NCI-H2171 (cell line): ENCODE data around the gene SSX2B.
"Not testable (repeated sequence)": the region's sequence is repeated elsewhere in the genome, so short reads cannot be mapped to it uniquely, and the experiment has no call there.

Experiments
- DNase-seq: peaks from one replicate; lab custom pipeline; 2025; lab: John Stamatoyannopoulos, UW

SSX2B gene, protein sequence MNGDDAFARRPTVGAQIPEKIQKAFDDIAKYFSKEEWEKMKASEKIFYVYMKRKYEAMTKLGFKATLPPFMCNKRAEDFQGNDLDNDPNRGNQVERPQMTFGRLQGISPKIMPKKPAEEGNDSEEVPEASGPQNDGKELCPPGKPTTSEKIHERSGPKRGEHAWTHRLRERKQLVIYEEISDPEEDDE

DNA sequence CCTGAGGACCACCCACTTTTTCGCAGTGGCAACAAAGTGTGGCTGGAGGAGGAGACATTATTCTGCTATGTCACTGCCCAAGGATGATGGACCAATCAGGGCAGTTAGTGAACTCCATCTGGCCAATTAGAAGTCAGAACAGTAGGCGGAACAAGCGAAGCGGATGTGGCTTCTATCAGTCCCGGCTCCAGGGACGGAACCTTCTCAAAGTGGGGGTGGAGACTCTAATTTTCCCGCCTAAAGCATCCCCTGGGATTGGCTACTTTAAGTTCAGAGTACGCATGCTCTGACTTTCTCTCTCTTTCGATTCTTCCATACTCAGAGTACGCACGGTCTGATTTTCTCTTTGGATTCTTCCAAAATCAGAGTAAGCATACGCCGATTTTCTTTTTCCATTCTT lies at the start of gene SSX2B:
Gene SSX2B, plus strand, starts transcription at position 301 of the 400 bp plus-strand sequence. CDS start 1,429 bp downstream, outside the sequence.
- DNase-seq, result not testable (repeated sequence)

DNA sequence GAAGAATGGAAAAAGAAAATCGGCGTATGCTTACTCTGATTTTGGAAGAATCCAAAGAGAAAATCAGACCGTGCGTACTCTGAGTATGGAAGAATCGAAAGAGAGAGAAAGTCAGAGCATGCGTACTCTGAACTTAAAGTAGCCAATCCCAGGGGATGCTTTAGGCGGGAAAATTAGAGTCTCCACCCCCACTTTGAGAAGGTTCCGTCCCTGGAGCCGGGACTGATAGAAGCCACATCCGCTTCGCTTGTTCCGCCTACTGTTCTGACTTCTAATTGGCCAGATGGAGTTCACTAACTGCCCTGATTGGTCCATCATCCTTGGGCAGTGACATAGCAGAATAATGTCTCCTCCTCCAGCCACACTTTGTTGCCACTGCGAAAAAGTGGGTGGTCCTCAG lies 44.0 kb upstream of the SSX2B start, which contains the start of gene SSX2:
Gene SSX2, minus strand, starts transcription at position 101 of the 400 bp plus-strand sequence. CDS start 1,429 bp downstream, outside the sequence.
- not testable (repeated sequence) for DNase-seq

DNA sequence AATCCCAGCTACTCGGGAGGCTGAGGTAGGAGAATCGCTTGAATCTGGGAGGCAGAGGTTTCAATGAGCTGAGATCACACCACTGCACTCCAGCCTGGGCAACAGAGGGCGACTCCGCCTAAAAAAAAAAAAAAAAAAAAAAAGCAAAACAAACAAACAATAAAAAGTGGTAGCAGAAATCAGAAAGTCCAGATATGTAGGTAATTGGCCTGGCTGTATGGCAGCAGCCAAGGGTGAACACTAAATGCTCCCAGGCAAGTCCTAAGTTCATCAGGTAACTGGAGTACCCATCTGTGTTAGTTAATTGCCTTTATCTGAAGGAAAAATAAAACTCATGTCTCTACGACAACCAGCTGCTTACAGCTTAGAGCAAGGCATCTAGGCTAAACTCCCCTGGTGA lies 14.9 kb downstream of the SSX2B start:
- not testable (repeated sequence) for DNase-seq

DNA sequence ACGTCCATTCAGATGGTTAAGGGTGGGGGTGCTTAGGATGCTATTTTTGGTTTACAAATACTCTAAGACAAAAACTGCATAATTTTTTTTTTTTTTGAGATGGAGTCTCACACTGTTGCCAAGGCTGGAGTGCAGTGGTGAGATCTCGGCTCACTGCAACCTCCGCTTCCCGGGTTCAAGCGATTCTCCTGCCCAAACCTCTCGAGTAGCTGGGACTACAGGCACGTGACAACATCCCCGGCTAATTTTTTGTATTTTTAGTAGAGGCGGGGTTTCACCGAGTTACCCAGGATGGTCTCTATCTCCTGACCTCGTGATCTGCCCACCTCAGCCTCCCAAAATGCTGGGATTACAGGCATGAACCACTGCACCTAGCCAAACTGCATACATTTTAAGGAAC lies 22.5 kb downstream of the SSX2B start:
- DNase-seq, result not testable (repeated sequence)

DNA sequence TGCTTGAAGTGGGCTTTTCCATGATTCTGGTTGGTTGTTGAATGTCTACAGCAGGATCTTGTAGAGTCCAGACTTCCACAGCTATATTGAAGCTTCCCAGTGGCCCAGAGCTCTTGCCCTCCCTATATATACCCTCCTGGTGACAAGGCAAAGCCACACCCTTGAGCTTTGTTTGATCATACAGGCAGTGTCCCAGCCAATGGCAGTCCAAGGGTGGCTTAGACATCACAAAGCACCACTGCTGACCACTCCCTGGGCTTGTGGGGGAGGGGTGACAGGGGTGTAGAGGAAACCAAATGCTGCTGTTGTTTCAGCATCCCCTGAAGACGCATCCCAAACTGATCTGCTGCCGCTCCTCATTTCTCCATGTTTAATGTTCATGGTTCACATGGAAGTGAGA lies 46.3 kb downstream of the SSX2B start, which contains the start of gene SPANXN5:
Gene SPANXN5, minus strand, starts transcription at position 101 of the 400 bp plus-strand sequence. Its CDS starts 79 bp downstream, at position 22.
- DNase-seq, result not testable (repeated sequence)

DNA sequence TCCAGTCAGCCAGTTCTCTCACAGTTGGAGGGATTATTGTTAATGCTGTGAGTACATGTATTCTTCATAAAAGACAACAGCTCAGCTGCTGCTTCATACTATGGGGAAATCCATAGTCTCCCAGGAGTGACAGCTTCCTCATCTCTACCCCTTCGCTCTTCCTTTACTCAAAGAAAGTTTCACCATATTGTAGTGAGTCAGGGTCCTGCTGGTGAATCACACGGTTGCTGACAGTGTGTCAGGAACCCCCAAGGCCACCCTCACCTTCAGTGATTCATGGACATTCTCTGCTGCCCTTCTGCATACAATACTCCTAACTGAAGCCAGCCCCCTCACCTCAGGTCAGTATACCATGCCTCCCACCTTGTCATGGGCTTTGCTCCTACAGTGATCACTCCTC lies 53.8 kb downstream of the SSX2B start:
- DNase-seq, result not testable (repeated sequence)
